ENCODE data around the gene KIAA1217. TPM values are rescaled to one million over a fixed set of nuclear protein-coding genes. Genes with fewer than 3 reads are reported as not detected.
A peak's percentile ranks its signal among the peaks of the same experiment; 100 is the strongest.

The KIAA1217 gene
- polyA plus RNA-seq, 1 of the 3 experiments (the other 2 are of a cell fraction), result 7.2 TPM

DNA sequence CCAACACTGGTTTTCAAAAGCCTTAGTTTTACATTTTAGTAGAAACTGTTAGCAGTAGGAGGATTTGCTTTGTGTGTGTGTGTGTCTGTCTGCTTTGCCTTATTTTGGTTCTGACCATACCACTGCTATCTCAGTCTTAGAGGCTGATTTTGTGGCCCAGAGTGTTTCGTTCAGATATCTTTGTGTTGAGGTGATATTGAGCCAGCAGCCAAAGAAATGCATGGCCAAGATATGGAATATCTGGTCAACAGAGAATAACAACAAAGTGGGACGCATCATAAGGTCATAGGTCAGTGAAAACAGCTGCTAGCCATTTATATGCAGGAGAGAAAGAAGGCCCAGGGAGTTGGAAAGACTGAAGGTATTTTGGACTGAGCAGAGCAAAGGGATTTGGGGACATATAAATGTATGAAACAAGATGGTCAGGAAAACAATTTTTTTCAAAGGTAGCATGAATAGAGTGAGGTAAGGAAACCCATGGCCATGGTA is 47.7 kb downstream of the KIAA1217 start:
- Histone ChIP-seq H3K36me3 (replicated peaks in 1 of 2; ENCODE audit: control insufficient read depth in 1 of 2, insufficient read depth in 2 of 2, low read length in 1 of 2) (no peaks in the 10 kb centered on the region), H3K79me2 (ENCODE audit: insufficient read depth) (no peaks in the 10 kb centered on the region), H3K9me3 (no peaks in the 10 kb centered on the region), H3K9me2 (no peaks in the 10 kb centered on the region), H3K27me3 (ENCODE audit: insufficient read depth) (no peaks in the 10 kb centered on the region), H4K20me1 (ENCODE audit: insufficient read depth) (no peaks in the 10 kb centered on the region), H3F3A (replicated peaks; ENCODE audit: insufficient read depth) (peaks cover 14% of the 10 kb centered on the region), H2AFZ (ENCODE audit: low read depth) (no peak overlapping the region), H3K4me2 (peak overlapping the region; percentile 51; the same call in 1 of the 2 replicates), H3K27ac (ENCODE audit: low read depth in 2 of 2, low read length in 1 of 2) (peak overlapping the region; percentile 75 to 92), H3K4me1 (ENCODE audit: control insufficient read depth in 1 of 2, insufficient read depth in 2 of 2, low read depth in 1 of 2, low read length in 1 of 2) (peaks cover 16 to 33% of the 10 kb centered on the region in 2 experiments), H3K9ac (no peak overlapping the region), H3K4me3 (ENCODE audit: low read depth in 2 of 2, low read length in 1 of 2) (no peak overlapping the region)
- 82% methylated on average over 2 of the region's 2 CpGs for WGBS (ENCODE audit: low lambda C conversion rate)
- ChIA-PET POLR2A (no interaction called here), CTCF (no interaction called here)
- no peak for TF ChIP-seq SMC3 (IDR thresholded peaks at IDR 0.05; ENCODE audit: low read depth, low read length)
- no peak for TF ChIP-seq SIN3A (IDR thresholded peaks at IDR 0.05; ENCODE audit: borderline replicate concordance, low read depth, low read length)
- no peak for TF ChIP-seq RXRA (IDR thresholded peaks at IDR 0.05; ENCODE audit: borderline replicate concordance, low read depth)
- no peak for TF ChIP-seq GATA2 (CRISPR knock-in tag; IDR thresholded peaks at IDR 0.05)
- TF ChIP-seq, protein P1, sequence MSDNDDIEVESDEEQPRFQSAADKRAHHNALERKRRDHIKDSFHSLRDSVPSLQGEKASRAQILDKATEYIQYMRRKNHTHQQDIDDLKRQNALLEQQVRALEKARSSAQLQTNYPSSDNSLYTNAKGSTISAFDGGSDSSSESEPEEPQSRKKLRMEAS (IDR thresholded peaks at IDR 0.05; ENCODE audit: low read depth), result no peak
- TF ChIP-seq TAF1 (IDR thresholded peaks at IDR 0.05; ENCODE audit: borderline replicate concordance, low read depth, low read length), result no peak
- TF ChIP-seq, protein P2, sequence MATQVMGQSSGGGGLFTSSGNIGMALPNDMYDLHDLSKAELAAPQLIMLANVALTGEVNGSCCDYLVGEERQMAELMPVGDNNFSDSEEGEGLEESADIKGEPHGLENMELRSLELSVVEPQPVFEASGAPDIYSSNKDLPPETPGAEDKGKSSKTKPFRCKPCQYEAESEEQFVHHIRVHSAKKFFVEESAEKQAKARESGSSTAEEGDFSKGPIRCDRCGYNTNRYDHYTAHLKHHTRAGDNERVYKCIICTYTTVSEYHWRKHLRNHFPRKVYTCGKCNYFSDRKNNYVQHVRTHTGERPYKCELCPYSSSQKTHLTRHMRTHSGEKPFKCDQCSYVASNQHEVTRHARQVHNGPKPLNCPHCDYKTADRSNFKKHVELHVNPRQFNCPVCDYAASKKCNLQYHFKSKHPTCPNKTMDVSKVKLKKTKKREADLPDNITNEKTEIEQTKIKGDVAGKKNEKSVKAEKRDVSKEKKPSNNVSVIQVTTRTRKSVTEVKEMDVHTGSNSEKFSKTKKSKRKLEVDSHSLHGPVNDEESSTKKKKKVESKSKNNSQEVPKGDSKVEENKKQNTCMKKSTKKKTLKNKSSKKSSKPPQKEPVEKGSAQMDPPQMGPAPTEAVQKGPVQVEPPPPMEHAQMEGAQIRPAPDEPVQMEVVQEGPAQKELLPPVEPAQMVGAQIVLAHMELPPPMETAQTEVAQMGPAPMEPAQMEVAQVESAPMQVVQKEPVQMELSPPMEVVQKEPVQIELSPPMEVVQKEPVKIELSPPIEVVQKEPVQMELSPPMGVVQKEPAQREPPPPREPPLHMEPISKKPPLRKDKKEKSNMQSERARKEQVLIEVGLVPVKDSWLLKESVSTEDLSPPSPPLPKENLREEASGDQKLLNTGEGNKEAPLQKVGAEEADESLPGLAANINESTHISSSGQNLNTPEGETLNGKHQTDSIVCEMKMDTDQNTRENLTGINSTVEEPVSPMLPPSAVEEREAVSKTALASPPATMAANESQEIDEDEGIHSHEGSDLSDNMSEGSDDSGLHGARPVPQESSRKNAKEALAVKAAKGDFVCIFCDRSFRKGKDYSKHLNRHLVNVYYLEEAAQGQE (IDR thresholded peaks at IDR 0.05; ENCODE audit: low read depth, low read length), result no peak
- TF ChIP-seq GABPA (IDR thresholded peaks at IDR 0.05; ENCODE audit: low read depth), result no peak
- no peak for TF ChIP-seq RFX5 (IDR thresholded peaks at IDR 0.05; ENCODE audit: low read length)
- no peak for TF ChIP-seq FOXJ3 (CRISPR knock-in tag; IDR thresholded peaks at IDR 0.05)
- no peak for TF ChIP-seq MEF2A (IDR thresholded peaks at IDR 0.05; ENCODE audit: borderline replicate concordance, low read depth)
- TF ChIP-seq JUND (IDR thresholded peaks at IDR 0.05), result no peak
- no peak for TF ChIP-seq RCOR1 (IDR thresholded peaks at IDR 0.05; ENCODE audit: low read length)
- TF ChIP-seq, protein P3, sequence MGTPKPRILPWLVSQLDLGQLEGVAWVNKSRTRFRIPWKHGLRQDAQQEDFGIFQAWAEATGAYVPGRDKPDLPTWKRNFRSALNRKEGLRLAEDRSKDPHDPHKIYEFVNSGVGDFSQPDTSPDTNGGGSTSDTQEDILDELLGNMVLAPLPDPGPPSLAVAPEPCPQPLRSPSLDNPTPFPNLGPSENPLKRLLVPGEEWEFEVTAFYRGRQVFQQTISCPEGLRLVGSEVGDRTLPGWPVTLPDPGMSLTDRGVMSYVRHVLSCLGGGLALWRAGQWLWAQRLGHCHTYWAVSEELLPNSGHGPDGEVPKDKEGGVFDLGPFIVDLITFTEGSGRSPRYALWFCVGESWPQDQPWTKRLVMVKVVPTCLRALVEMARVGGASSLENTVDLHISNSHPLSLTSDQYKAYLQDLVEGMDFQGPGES (IDR thresholded peaks at IDR 0.05; ENCODE audit: low read depth, low read length), result no peak
- TF ChIP-seq, protein P4, sequence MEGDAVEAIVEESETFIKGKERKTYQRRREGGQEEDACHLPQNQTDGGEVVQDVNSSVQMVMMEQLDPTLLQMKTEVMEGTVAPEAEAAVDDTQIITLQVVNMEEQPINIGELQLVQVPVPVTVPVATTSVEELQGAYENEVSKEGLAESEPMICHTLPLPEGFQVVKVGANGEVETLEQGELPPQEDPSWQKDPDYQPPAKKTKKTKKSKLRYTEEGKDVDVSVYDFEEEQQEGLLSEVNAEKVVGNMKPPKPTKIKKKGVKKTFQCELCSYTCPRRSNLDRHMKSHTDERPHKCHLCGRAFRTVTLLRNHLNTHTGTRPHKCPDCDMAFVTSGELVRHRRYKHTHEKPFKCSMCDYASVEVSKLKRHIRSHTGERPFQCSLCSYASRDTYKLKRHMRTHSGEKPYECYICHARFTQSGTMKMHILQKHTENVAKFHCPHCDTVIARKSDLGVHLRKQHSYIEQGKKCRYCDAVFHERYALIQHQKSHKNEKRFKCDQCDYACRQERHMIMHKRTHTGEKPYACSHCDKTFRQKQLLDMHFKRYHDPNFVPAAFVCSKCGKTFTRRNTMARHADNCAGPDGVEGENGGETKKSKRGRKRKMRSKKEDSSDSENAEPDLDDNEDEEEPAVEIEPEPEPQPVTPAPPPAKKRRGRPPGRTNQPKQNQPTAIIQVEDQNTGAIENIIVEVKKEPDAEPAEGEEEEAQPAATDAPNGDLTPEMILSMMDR (IDR thresholded peaks at IDR 0.05), result no peak
- no peak for TF ChIP-seq FOSL2 (IDR thresholded peaks at IDR 0.05; ENCODE audit: borderline replicate concordance, low read depth)
- TF ChIP-seq, protein P5, sequence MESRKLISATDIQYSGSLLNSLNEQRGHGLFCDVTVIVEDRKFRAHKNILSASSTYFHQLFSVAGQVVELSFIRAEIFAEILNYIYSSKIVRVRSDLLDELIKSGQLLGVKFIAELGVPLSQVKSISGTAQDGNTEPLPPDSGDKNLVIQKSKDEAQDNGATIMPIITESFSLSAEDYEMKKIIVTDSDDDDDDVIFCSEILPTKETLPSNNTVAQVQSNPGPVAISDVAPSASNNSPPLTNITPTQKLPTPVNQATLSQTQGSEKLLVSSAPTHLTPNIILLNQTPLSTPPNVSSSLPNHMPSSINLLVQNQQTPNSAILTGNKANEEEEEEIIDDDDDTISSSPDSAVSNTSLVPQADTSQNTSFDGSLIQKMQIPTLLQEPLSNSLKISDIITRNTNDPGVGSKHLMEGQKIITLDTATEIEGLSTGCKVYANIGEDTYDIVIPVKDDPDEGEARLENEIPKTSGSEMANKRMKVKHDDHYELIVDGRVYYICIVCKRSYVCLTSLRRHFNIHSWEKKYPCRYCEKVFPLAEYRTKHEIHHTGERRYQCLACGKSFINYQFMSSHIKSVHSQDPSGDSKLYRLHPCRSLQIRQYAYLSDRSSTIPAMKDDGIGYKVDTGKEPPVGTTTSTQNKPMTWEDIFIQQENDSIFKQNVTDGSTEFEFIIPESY (IDR thresholded peaks at IDR 0.05; ENCODE audit: borderline replicate concordance, low read depth), result no peak
- TF ChIP-seq TEAD4 (IDR thresholded peaks at IDR 0.05; ENCODE audit: borderline replicate concordance, insufficient read depth), result no peak
- no peak for TF ChIP-seq YY1 (IDR thresholded peaks at IDR 0.05; ENCODE audit: low read depth)
- no peak for DNase-seq
